ENCODE data around the gene COL15A1.

The COL15A1 gene

GRCh38 chr9:99057665-99058625 is 114.2 kb downstream of the COL15A1 start:
- no peak overlapping the region for H3K4me3 ChIP-seq
- no peaks in the 10 kb centered on the region for H3K4me1 ChIP-seq

GRCh38 chr9:99058964-99059921 is 115.5 kb downstream of the COL15A1 start:
- in situ Hi-C loops (cut with MboI; ENCODE audit: low sequenced_read_pairs): no loop called here
- H3K9me3 ChIP-seq: no peaks in the 10 kb centered on the region
- H3K4me3 ChIP-seq: no peak overlapping the region
- no peaks in the 10 kb centered on the region for H3K36me3 ChIP-seq (replicated peaks)
- DNase-seq (ENCODE audit: low spot score in 2 of 2): no peak
- H3K4me1 ChIP-seq: no peaks in the 10 kb centered on the region
- H3K27me3 ChIP-seq (ENCODE audit: low read depth): peaks cover 15% of the 10 kb centered on the region

More at GRCh38 chr9:99057665-99058625, 114.2 kb downstream of the COL15A1 start:
- no peak for DNase-seq (ENCODE audit: low spot score in 2 of 2)
- in situ Hi-C loops (cut with MboI; ENCODE audit: low sequenced_read_pairs): no loop called here
- Histone ChIP-seq H3K27me3 (ENCODE audit: low read depth) (peaks cover 15% of the 10 kb centered on the region), H3K36me3 (replicated peaks) (no peaks in the 10 kb centered on the region), H3K9me3 (no peaks in the 10 kb centered on the region)

DNA sequence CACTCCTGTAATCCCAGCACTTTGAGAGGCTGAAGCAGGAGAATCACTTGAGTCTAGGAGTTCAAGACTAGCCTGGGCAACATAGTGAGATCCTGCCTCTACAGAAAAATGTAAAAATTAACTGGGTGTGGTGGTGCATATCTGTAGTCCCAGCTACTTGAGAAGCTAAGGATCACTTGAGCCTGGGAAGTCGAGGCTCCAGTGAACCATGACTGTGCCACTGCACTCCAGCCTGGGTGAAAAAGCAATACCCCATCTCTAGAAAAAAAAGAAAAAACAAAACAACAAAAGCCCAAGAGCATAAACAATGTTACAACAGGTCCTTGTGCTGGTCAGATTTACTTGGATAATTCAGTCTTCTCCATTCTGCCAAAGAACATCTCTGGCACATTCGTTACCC is 116.9 kb downstream of the COL15A1 start:
- in situ Hi-C loops (cut with MboI; ENCODE audit: low sequenced_read_pairs): no loop called here
- no peak overlapping the region for H3K4me3 ChIP-seq
- H3K4me1 ChIP-seq: no peaks in the 10 kb centered on the region
- DNase-seq (ENCODE audit: low spot score in 2 of 2): no peak
- no peaks in the 10 kb centered on the region for H3K9me3 ChIP-seq
- H3K27me3 ChIP-seq (ENCODE audit: low read depth): peaks cover 15% of the 10 kb centered on the region
- no peaks in the 10 kb centered on the region for H3K36me3 ChIP-seq (replicated peaks)

- Histone ChIP-seq H3K4me1 (no peaks in the 10 kb centered on the region), H3K27me3 (ENCODE audit: low read depth) (peaks cover 15% of the 10 kb centered on the region), H3K36me3 (replicated peaks) (no peaks in the 10 kb centered on the region), H3K9me3 (no peaks in the 10 kb centered on the region), H3K4me3 (no peak overlapping the region)
- DNase-seq (ENCODE audit: low spot score in 2 of 2): no peak
- in situ Hi-C loops (cut with MboI; ENCODE audit: low sequenced_read_pairs): no loop called here
These were observed 118.8 kb downstream of the COL15A1 start for GRCh38 chr9:99062549-99062948.

- Histone ChIP-seq H3K9me3 (no peaks in the 10 kb centered on the region), H3K4me3 (no peak overlapping the region), H3K36me3 (replicated peaks) (no peaks in the 10 kb centered on the region), H3K4me1 (no peaks in the 10 kb centered on the region), H3K27me3 (ENCODE audit: low read depth) (peaks cover 10% of the 10 kb centered on the region)
- DNase-seq (ENCODE audit: low spot score in 2 of 2): no peak
- in situ Hi-C loops (cut with MboI; ENCODE audit: low sequenced_read_pairs): no loop called here
These were observed 119.8 kb downstream of the COL15A1 start for GRCh38 chr9:99063522-99063921.

DNA sequence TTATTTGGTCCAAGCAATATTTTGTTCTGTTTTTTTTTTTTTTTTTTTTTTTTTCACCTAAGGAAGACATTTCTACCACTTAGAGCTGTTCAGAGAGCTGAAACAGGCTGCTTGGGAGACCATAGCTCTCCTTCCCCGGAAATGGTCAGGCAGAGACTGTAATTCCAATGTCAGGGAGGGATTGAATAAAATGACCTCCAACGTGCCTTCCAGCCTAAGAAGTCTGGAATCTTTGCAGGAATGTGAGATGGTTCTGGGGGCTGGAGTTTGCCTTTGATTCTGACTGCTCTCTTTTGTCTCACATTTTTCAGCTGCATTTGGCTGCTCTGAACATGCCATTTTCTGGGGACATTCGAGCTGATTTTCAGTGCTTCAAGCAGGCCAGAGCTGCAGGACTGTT is 122.9 kb downstream of the COL15A1 start:
- no peaks in the 10 kb centered on the region for H3K36me3 ChIP-seq (replicated peaks)
- DNase-seq (ENCODE audit: low spot score in 2 of 2): no peak
- in situ Hi-C loops (cut with MboI; ENCODE audit: low sequenced_read_pairs): no loop called here
- peaks cover 3% of the 10 kb centered on the region for H3K27me3 ChIP-seq (ENCODE audit: low read depth)
- no peaks in the 10 kb centered on the region for H3K4me1 ChIP-seq
- no peak overlapping the region for H3K4me3 ChIP-seq
- H3K9me3 ChIP-seq: no peaks in the 10 kb centered on the region

- no peak for DNase-seq (ENCODE audit: low spot score in 2 of 2)
- Histone ChIP-seq H3K9me3 (no peaks in the 10 kb centered on the region), H3K4me1 (no peaks in the 10 kb centered on the region), H3K4me3 (no peak overlapping the region), H3K36me3 (replicated peaks) (no peaks in the 10 kb centered on the region), H3K27me3 (ENCODE audit: low read depth) (no peaks in the 10 kb centered on the region)
- in situ Hi-C loops (cut with MboI; ENCODE audit: low sequenced_read_pairs): no loop called here
These were observed 125.4 kb downstream of the COL15A1 start for GRCh38 chr9:99069075-99069474.

- H3K36me3 ChIP-seq (replicated peaks): no peaks in the 10 kb centered on the region
- no peaks in the 10 kb centered on the region for H3K27me3 ChIP-seq (ENCODE audit: low read depth)
- no peak for DNase-seq (ENCODE audit: low spot score in 2 of 2)
- in situ Hi-C loops (cut with MboI; ENCODE audit: low sequenced_read_pairs): no loop called here
- H3K4me3 ChIP-seq: no peak overlapping the region
- H3K4me1 ChIP-seq: no peaks in the 10 kb centered on the region
- H3K9me3 ChIP-seq: no peaks in the 10 kb centered on the region
These were observed 125.8 kb downstream of the COL15A1 start for GRCh38 chr9:99069546-99069945.

DNA sequence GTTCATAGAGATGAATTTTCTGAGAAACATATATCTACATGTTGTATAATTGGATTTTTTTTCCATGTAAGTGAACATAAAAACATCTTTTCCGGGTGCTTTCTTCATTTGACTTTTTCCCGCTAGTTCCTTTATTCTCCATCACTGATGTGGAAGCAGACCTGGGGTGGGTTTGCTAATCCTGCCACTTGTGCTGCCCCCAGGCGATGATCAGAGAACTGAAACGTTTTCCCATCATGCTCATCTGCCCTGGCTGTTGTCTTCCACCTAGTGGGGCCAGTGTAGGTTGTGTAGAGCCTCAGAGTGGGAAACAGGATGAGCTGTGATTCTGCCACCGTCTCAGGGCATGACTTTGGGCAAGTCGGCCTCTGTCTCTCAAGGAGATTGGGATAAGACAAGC is 127.0 kb downstream of the COL15A1 start:
- Histone ChIP-seq H3K9me3 (no peaks in the 10 kb centered on the region), H3K4me3 (no peak overlapping the region), H3K36me3 (replicated peaks) (no peaks in the 10 kb centered on the region), H3K27me3 (ENCODE audit: low read depth) (no peaks in the 10 kb centered on the region), H3K4me1 (no peaks in the 10 kb centered on the region)
- in situ Hi-C loops (cut with MboI; ENCODE audit: low sequenced_read_pairs): no loop called here
- peak in 1 of 2 experiments; percentile 20 for DNase-seq (ENCODE audit: low spot score in 2 of 2)

DNA sequence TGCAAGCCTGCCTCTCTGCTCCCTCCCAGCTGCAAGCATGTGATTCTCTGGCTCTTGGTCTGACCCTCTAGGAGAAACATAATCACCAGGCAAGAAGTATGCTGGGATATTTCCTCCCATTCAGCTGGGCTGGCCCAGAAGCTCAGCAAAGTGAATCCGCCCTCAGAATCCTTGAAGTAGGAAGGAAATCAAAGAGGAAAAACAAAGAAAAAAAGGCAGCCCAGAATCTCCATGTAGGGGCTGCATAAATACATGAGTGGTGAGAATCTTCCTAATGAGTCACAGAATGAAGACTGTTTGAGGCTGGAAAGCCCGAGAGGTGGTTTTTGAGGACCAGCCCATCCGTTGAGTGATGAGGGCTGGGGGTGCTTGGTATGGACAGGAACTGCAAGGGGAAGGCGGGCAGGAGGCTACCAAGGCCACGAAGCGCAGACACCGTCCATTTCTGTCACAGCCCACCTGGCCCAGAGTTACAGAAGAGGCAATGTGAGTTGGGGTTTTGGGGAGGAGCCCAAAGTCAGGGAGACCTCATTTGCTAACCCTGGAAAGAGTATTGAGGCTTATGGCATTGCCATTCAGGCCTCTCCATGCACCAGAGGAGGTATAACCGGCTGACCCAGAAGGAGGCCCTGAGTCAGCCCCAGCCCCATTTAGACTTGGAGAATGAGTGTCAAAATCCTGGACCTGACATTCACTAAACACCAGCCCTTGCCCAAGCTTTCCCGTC is 127.8 kb downstream of the COL15A1 start:
- no peaks in the 10 kb centered on the region for H3K27me3 ChIP-seq (ENCODE audit: low read depth)
- no peaks in the 10 kb centered on the region for H3K4me1 ChIP-seq
- H3K9me3 ChIP-seq: no peaks in the 10 kb centered on the region
- no peaks in the 10 kb centered on the region for H3K36me3 ChIP-seq (replicated peaks)
- DNase-seq (ENCODE audit: low spot score in 2 of 2): no peak
- no peak overlapping the region for H3K4me3 ChIP-seq
- in situ Hi-C loops (cut with MboI; ENCODE audit: low sequenced_read_pairs): no loop called here

DNA sequence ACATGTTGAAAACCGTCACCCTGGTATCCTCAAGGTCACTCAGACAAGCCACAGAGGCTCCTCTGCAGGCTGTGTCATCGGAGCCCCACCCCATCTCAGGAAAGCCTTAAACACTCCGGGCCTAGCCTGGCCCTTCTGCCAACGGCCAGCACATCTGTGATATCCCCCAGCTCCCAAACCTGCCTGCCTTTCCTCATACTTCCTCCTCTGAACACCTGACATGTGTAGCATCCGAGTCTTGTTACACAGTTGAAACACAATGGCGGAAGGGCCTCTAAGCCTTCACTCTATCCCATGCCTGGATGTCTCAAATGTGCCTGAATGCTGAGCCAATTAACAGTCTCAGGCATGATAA is 128.3 kb downstream of the COL15A1 start:
- Histone ChIP-seq H3K9me3 (no peaks in the 10 kb centered on the region), H3K4me3 (no peak overlapping the region), H3K36me3 (replicated peaks) (no peaks in the 10 kb centered on the region), H3K4me1 (no peaks in the 10 kb centered on the region), H3K27me3 (ENCODE audit: low read depth) (no peaks in the 10 kb centered on the region)
- in situ Hi-C loops (cut with MboI; ENCODE audit: low sequenced_read_pairs): no loop called here
- no peak for DNase-seq (ENCODE audit: low spot score in 2 of 2)

- H3K4me3 ChIP-seq: no peak overlapping the region
- H3K4me1 ChIP-seq: no peaks in the 10 kb centered on the region
- H3K27me3 ChIP-seq (ENCODE audit: low read depth): no peaks in the 10 kb centered on the region
- H3K9me3 ChIP-seq: no peaks in the 10 kb centered on the region
- no peak for DNase-seq (ENCODE audit: low spot score in 2 of 2)
- in situ Hi-C loops (cut with MboI; ENCODE audit: low sequenced_read_pairs): no loop called here
- H3K36me3 ChIP-seq (replicated peaks): no peaks in the 10 kb centered on the region
These were observed 129.6 kb downstream of the COL15A1 start for GRCh38 chr9:99073347-99073746.

GRCh38 chr9:99073985-99074901 is 130.5 kb downstream of the COL15A1 start:
- no peak for DNase-seq (ENCODE audit: low spot score in 2 of 2)
- Histone ChIP-seq H3K4me3 (no peak overlapping the region), H3K9me3 (no peaks in the 10 kb centered on the region), H3K27me3 (ENCODE audit: low read depth) (no peaks in the 10 kb centered on the region), H3K36me3 (replicated peaks) (no peaks in the 10 kb centered on the region), H3K4me1 (no peaks in the 10 kb centered on the region)
- in situ Hi-C loops (cut with MboI; ENCODE audit: low sequenced_read_pairs): no loop called here
